ENCODE measurements around the gene FBF1. TPM values are rescaled to one million over a fixed set of nuclear protein-coding genes. Genes with fewer than 3 reads are reported as not detected.

The FBF1 gene
- polyA plus RNA-seq, 1 donor (not counting 4 experiments of a cell fraction or from before 2014, with no cell fraction given), result 4.3 TPM

DNA sequence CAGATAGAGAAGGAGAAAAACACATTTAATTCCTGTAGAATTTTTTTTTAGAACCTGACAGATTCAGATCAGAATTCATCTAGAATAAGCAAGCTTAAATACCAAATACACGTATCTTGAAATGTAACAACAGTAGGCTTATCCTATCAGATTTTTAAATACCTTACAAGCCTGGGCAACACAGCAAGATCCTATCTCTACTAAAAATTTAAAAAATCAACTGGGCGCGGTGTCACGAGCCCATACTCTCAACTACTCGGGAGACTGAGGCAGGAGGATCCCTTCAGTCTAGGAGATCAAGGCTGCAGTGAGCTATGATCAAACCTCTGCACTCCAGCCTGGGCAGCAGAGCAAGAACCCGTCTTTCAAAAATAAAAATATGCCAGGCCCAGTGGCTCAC, 24.6 kb upstream of the FBF1 start:
- no peaks in the 10 kb centered on the region for H3K79me2 ChIP-seq (ENCODE audit: control insufficient read depth, insufficient read depth, low read length)

DNA sequence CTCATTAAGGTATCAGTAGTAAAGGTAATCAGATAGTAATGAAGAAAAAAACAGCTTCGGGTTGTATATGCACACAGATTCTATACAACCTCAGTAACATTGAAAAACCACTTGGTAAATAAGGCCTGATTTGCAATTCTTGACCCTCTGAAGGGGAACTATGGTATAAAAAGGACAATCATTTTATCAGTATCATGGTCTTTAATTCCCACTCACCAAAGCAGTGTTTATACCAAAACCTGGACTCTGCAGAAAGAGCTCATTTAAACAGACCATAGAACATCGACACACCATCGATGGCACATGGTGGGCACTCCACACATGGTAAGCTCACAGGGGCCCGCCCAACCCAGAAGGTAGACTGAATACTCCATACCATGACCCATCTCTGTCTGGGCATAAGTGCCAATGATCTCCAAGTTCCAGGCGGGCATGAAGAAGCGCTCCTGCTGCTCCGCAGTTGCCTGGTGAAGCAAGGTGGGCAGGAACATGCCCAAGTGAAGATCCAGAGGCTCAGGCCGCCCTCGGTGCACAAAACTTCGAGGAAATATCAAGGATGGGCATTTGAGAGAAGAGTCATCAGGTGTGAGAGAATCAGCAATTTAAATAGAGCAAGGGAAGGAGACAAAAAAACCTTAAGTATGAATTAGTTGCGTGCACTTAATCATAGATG, 19.1 kb upstream of the FBF1 start:
- H3K4me2 ChIP-seq (ENCODE audit: control insufficient read depth, extremely low read depth, insufficient read depth, low read depth, low read length), result no peak overlapping the region
- H3K9me1 ChIP-seq (ENCODE audit: control insufficient read depth, extremely low read depth, insufficient read depth, low read length), result no peaks in the 10 kb centered on the region
- H3K79me2 ChIP-seq (ENCODE audit: control insufficient read depth, insufficient read depth, low read length), result no peaks in the 10 kb centered on the region
- dilution Hi-C loops (cut with MboI; ENCODE audit: extremely low pct_ligation_motif_present, low sequenced_read_pairs), result no loop called here
- no peak overlapping the region for H3K9ac ChIP-seq (ENCODE audit: control insufficient read depth, extremely low read depth, insufficient read depth, low read length)
- DNase-seq (ENCODE audit: low read depth, low spot score), result no peak
- peaks cover 5 to 7% of the 10 kb centered on the region in 2 experiments for H3K36me3 ChIP-seq (ENCODE audit: control insufficient read depth in 2 of 2, extremely low read depth in 1 of 2, insufficient read depth in 2 of 2, low read length in 2 of 2)
- H3K9me3 ChIP-seq (ENCODE audit: control insufficient read depth, low read depth, low read length), result no peaks in the 10 kb centered on the region
- no peak overlapping the region for H3K27ac ChIP-seq (ENCODE audit: control insufficient read depth, insufficient read depth, low read length)
- FAIRE-seq, result no peak
- H3K4me1 ChIP-seq (ENCODE audit: control insufficient read depth, extremely low read depth, insufficient read depth, low read length), result no peaks in the 10 kb centered on the region
- TF ChIP-seq EZH2 (IDR thresholded peaks at IDR 0.05; ENCODE audit: low read length), result no peak
- TF ChIP-seq CTCF (optimal IDR thresholded peaks at IDR 0.05 in 1 of 3, IDR thresholded peaks at IDR 0.05 in 1 of 3, conservative IDR thresholded peaks at IDR 0.05 in 1 of 3; ENCODE audit: extremely low read depth in 1 of 3, insufficient read depth in 2 of 3, low read length in 3 of 3), result no peak
- H4K20me1 ChIP-seq (ENCODE audit: control insufficient read depth, extremely low read depth, insufficient read depth, low read length), result no peaks in the 10 kb centered on the region
- no peak overlapping the region for H2AFZ ChIP-seq (ENCODE audit: control insufficient read depth, low read length)
- H3K4me3 ChIP-seq (ENCODE audit: control insufficient read depth in 2 of 3, extremely low read depth in 1 of 3, insufficient read depth in 2 of 3, low read depth in 1 of 3, low read length in 3 of 3), result no peak overlapping the region
- no peaks in the 10 kb centered on the region for H3K27me3 ChIP-seq (ENCODE audit: control insufficient read depth, extremely low read depth, insufficient read depth, low read length)

More for the DNA sequence above, 24.6 kb upstream of the FBF1 start:
- no peaks in the 10 kb centered on the region for H3K9me1 ChIP-seq (ENCODE audit: control insufficient read depth, extremely low read depth, insufficient read depth, low read length)
- TF ChIP-seq EZH2 (IDR thresholded peaks at IDR 0.05; ENCODE audit: low read length), result no peak
- no peak for TF ChIP-seq CTCF (optimal IDR thresholded peaks at IDR 0.05 in 1 of 3, IDR thresholded peaks at IDR 0.05 in 1 of 3, conservative IDR thresholded peaks at IDR 0.05 in 1 of 3; ENCODE audit: extremely low read depth in 1 of 3, insufficient read depth in 2 of 3, low read length in 3 of 3)
- no peaks in the 10 kb centered on the region for H3K27me3 ChIP-seq (ENCODE audit: control insufficient read depth, extremely low read depth, insufficient read depth, low read length)
- dilution Hi-C loops (cut with MboI; ENCODE audit: extremely low pct_ligation_motif_present, low sequenced_read_pairs), result no loop called here
- H3K27ac ChIP-seq (ENCODE audit: control insufficient read depth, insufficient read depth, low read length), result no peak overlapping the region
- no peaks in the 10 kb centered on the region for H3K4me1 ChIP-seq (ENCODE audit: control insufficient read depth, extremely low read depth, insufficient read depth, low read length)
- H2AFZ ChIP-seq (ENCODE audit: control insufficient read depth, low read length), result no peak overlapping the region
- H3K4me2 ChIP-seq (ENCODE audit: control insufficient read depth, extremely low read depth, insufficient read depth, low read depth, low read length), result no peak overlapping the region
- no peak overlapping the region for H3K4me3 ChIP-seq (ENCODE audit: control insufficient read depth in 2 of 3, extremely low read depth in 1 of 3, insufficient read depth in 2 of 3, low read depth in 1 of 3, low read length in 3 of 3)
- peaks cover 5 to 7% of the 10 kb centered on the region in 2 experiments for H3K36me3 ChIP-seq (ENCODE audit: control insufficient read depth in 2 of 2, extremely low read depth in 1 of 2, insufficient read depth in 2 of 2, low read length in 2 of 2)
- no peaks in the 10 kb centered on the region for H4K20me1 ChIP-seq (ENCODE audit: control insufficient read depth, extremely low read depth, insufficient read depth, low read length)
- H3K9me3 ChIP-seq (ENCODE audit: control insufficient read depth, low read depth, low read length), result no peaks in the 10 kb centered on the region
- DNase-seq (ENCODE audit: low read depth, low spot score) (no peak), FAIRE-seq (no peak)
- no peak overlapping the region for H3K9ac ChIP-seq (ENCODE audit: control insufficient read depth, extremely low read depth, insufficient read depth, low read length)

Measured in keratinocyte (primary cell).